Brain pericyte (primary cell): ENCODE results near the gene UBTD1.

Experiments used
- DNase-seq: peaks from one replicate; pipeline ENCODE4 v3.0.0-alpha.2; 2012; ENCODE audit warnings: low read depth, low spot score

UBTD1 gene

GRCh38 chr10:97584798-97585438 is 86.2 kb downstream of the UBTD1 start:
- no peak for DNase-seq

- DNase-seq, result no peak
These were observed 86.7 kb downstream of the UBTD1 start for GRCh38 chr10:97585439-97585811.

GRCh38 chr10:97587183-97587582 is 88.5 kb downstream of the UBTD1 start:
- DNase-seq, result no peak

DNA sequence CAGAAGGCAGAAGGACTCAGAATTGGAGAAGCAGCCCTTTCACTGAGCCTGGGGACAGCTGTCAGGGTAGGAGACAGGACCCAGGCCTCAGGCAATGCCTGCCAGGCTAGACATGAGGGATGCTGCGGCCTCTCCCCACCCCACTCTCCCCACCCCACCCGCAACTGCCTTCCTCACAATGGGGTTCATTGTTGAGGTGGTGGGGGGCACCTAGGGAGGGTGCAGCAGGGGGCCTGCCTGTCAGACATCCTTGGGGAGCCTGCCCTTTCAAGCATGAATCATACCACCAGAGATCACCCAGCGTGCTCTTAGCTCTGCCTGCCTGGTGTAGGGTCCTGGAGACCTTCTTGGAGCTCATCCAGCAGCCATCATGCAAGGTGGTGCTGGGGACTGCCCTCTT is 90.8 kb downstream of the UBTD1 start, which contains the start of gene C10orf62:
Gene C10orf62 (plus strand): TSS at position 243 of the 400 bp plus-strand sequence. CDS start 177 bp downstream, outside the sequence.
- no peak for DNase-seq

DNA sequence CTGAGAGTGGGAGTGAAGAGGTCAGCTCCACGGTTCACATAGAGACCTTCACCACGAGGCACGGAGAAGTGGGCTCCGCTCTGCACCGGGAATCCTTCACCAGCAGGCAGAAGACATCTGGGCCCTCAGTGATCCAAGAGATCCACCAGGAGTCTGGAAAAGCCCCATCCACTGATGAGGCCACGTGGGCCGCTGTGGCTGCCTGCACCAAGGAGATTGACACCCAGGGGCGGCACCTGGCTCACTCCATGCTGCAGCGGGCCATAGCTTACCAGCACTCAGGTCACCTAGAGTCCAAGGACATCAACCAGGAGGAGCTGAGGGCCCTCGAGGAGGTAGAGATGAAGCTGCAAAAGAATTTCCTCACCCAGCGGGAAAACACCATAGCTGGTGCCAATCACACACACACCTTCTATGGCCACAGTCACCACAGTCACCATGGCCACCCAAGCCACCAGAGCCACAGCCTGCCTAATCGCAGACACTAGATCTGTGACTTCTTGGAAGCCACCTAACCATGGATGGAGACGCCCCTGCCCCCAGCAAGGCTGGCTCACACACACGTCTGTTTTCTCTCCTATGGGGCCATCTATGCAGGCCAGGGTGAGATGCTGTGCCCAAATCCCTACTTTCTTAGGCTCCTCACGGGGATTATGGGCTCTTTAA is 91.5 kb downstream of the UBTD1 start:
- no peak for DNase-seq

- DNase-seq, result no peak
These were observed 92.2 kb downstream of the UBTD1 start for GRCh38 chr10:97590748-97591495.

DNA sequence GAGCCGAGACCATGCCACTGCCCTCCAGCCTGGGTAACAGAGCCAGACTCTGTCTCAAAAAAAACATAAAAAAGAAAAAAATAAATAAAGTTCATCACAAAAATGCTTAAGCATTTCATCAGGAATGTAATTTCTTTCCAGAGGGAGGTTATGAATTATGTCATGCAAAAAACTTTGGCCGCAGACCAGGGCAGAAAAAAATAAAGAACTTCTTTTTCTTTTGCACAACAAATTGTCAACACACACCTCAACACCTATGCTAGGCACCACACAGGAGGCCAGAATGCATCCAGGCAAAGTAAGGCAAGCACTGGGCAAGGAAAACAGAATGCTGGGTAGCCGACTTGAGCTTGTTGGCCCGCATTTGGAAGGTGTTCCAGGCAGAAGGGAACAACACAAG is 94.7 kb downstream of the UBTD1 start:
- no peak for DNase-seq

DNA sequence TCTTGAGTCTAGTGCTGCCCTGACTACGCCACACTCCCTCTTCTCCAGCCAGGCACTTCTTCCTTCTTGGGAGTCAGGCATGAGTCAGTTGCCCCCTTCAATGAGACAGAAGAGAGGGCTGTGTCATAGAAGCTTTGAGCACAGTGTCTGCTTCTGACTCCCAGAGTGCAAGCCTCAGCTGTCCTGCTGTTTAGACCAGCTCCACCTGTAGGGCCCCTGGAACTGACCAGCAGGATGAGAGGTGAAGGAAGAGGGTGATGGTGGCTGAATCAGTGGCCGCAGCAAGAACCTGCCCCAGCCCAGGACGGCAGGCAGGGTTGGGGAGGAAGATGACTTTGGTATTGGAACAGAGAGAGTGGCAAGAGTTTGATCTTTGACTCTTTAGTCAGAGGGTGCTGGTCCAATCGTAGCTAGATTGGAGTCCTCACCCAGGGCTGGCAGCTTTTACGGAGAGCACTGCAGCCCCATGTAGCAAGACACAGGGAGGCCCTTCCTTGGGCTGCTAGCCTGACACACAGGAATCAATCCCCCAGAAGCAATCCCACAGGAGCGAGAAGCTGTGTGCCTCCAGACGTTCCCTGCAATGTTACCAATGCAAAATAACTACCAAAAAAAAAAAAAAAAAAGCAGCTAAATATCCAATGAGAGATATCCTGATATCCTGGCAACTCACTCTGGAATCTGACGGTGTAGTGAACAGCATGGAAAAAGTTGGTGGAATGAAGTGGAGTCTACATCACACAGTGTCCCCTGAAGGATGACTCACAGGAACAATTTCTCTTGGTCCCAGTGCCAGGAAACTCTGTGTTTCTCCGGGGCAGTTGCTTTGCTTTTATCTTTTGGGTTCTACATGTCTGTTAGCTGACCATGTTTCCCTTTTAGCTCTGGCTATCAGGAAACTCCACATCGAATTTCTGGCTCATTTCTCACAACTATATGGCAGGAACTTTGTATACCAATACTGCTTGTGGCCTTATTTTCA is 97.7 kb downstream of the UBTD1 start:
- DNase-seq, result no peak

DNA sequence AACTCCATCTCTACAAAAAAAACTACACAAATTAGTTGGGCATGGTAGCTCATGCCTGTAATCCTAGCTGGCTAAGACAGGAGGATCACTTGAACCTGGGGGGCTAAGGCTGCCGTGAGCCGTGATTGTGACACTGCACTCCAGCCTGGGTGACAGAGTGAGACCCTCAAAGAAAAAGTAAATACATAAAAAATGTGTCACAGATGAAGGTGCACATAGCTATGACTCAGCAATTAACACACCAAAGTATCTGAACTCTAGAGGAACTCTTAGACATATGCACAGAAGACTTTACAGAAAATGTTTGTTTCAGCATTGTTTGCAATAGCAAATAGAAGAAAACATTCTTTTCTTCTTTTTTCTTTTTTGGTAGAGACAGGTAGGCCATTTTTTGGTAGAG is 99.1 kb downstream of the UBTD1 start:
- DNase-seq, result no peak

DNA sequence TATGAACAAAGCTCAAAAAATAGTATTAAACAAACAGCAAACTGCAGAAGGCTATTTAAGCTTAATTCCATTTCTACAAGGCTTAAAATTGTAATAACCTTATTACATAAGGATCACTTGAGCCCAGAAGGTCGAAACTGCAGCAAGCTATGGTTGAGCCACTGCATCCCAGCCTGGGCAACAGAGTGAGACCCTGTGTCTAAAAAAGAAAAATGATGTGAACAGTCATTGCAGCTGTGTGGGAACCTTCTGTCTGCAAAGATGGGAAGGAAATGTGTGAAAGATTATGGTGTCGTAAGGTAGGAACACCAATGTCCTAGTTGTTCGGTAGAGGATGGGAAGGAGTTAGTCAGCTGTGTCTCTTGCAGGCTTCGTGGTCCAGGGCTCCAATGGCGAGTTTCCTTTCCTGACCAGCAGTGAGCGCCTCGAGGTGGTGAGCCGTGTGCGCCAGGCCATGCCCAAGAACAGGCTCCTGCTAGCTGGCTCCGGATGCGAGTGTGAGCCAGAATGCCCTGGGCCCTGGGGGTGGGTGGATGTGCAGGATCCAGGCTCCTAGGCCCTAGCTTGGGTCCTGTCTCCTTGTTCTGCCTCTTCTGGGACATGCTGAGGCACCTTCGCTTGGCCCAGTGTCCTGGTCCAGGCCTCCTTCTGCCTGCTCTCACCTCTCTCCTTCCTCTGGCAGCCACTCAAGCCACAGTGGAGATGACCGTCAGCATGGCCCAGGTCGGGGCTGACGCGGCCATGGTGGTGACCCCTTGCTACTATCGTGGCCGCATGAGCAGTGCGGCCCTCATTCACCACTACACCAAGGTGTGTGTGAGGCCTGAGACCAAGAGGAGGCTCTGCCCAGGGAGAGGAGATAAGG is 99.9 kb downstream of the UBTD1 start:
- DNase-seq, result no peak

GRCh38 chr10:97599272-97599619 is 100.5 kb downstream of the UBTD1 start:
- no peak for DNase-seq

- DNase-seq, result no peak
These were observed 101.9 kb downstream of the UBTD1 start for GRCh38 chr10:97600616-97601015.

DNA sequence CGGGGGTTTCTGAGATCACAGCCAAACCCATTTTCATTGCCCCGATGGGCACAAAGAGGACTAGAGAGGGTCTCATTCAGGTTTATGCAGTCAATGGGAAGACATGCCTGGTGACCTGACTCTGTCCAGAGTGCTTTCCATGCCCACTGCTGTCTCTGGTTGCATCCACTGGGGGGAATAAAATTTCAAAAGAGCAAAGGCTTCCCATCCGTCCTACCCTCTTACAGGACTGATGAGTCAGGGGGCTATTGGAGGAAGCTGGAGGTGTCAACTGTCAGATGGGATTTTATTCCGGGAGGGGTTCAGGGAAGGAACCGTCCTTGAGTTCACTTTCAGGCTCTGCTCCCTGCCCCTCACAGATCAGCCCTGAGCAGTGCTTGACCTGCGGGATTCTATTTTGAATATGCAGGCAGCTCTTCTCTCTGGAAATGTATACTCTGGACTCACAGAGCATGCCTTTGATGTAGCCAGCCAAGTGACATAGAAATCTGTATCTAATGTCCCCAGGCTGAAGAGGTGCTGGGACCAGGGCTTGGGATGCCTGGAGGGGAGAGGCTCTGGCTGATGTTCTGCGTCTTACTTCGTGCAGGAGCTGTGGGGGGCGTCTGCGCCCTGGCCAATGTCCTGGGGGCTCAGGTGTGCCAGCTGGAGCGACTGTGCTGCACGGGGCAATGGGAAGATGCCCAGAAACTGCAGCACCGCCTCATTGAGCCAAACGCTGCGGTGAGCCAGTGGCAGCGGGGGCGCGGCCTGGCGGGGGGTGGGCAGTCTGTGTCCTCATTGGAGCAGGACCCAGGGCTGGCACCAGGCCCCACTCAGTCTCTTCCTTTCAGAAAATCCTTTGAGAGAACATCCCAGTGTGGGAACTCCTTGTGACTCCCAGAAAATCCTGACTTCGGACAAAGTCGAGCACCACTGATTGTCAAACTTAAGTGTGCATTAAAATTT is 102.8 kb downstream of the UBTD1 start:
- no peak for DNase-seq

DNA sequence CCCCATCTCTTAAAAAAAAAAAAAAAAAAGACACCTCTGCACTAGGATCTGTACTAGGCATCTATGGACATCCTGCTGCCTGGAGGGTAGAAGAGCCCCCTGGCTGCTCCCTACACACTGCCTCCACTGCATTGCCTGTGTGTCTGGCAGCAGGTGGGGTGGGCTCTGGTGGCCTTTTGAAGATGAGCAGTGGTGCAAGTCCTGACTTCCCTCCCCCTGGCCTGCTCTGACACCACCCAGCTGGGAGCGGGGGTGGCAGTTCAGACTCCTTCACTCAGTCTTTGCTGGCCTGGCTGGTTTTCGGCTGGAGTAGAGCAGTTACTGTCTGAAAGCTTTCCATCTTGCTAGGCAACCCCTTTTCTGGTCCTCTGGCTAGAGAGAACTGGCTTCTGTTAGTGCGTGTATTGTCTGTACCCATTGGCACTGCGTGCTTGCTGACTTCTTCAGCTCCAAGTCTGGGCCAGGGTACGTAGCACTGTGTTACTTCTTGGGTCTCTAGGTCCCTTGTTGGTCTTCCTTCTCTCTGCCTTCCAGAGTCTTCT is 108.4 kb downstream of the UBTD1 start:
- DNase-seq, result no peak

- DNase-seq, result no peak
These were observed 110.4 kb downstream of the UBTD1 start for GRCh38 chr10:97608991-97609561.

DNA sequence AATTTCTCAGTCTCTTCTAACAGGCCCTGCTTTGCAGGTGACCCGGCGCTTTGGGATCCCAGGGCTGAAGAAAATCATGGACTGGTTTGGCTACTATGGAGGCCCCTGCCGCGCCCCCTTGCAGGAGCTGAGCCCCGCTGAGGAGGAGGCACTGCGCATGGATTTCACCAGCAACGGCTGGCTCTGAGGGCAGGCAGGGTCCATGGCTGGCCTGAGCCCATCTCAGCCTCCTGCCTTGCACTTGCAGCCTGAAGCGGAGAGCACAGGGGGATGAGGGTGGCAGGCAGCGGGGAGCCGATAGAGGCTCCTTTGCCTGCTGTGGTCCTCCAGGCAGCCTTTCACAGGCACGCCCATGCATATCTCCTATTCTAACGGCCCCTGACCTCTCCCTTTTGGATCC is 112.7 kb downstream of the UBTD1 start:
- no peak for DNase-seq

GRCh38 chr10:97612386-97612785 is 113.7 kb downstream of the UBTD1 start:
- DNase-seq, result no peak

- DNase-seq, result no peak
These were observed 119.6 kb downstream of the UBTD1 start for GRCh38 chr10:97618285-97618684.

GRCh38 chr10:97618733-97619132 is 120.0 kb downstream of the UBTD1 start:
- no peak for DNase-seq
